Body of pancreas (tissue), 4 donors: ENCODE measurements around the gene PIMREG.

ENCODE experiments used
- CTCF ChIP-seq, 7 experiments: fragments of 450-650 bp in 4 of 7; fragments of 200-600 bp in 3 of 7; sonication (generic) in 3 of 7; IDR thresholded peaks; one replicate each; pipeline ENCODE4 v1.5.1; 2016 to 2019; ENCODE audit warnings: antibody characterized with exemption in 7 of 7
- POLR2A ChIP-seq, 3 donors: fragments of 450-650 bp; IDR thresholded peaks; one replicate each; pipeline ENCODE4 v1.6.1; 2016; ENCODE audit warnings: antibody characterized with exemption in 3 of 3, mild to moderate bottlenecking in 2 of 3

GRCh38 chr17:6453279-6454024 lies 9.2 kb downstream of the PIMREG start:
- no peak for TF ChIP-seq CTCF (IDR thresholded peaks at IDR 0.05)
- no peak for TF ChIP-seq POLR2A (IDR thresholded peaks at IDR 0.05)
